NOMO-1 treated with dmso at 0.1 percent for 144 hours (cell line): ENCODE measurements around the gene FAM107B.

Source experiments
- DNase-seq: peaks from one replicate; lab custom pipeline; 2025; ENCODE audit not compliant: unreplicated experiment; lab: John Stamatoyannopoulos, UW

FAM107B gene

GRCh38 chr10:14779001-14779651 lies 4.4 kb upstream of the FAM107B start:
- DNase-seq, result no peak

- DNase-seq, result no peak
These were observed 1.8 kb upstream of the FAM107B start for GRCh38 chr10:14776546-14776945.

GRCh38 chr10:14775656-14776055 lies 959 bp upstream of the FAM107B start:
- no peak for DNase-seq

GRCh38 chr10:14774214-14774580 lies 500 bp downstream of the FAM107B start:
- no peak for DNase-seq

GRCh38 chr10:14773551-14774213 lies 1.0 kb downstream of the FAM107B start:
- DNase-seq, result no peak

GRCh38 chr10:14772399-14772798 lies 2.3 kb downstream of the FAM107B start:
- DNase-seq, result no peak

- DNase-seq, result no peak
These were observed 3.8 kb downstream of the FAM107B start for GRCh38 chr10:14770927-14771326.

- peak; percentile 42 for DNase-seq
These were observed 13.3 kb downstream of the FAM107B start for GRCh38 chr10:14761372-14761771.

GRCh38 chr10:14758994-14759664 lies 15.6 kb downstream of the FAM107B start:
- no peak for DNase-seq

GRCh38 chr10:14758451-14758850 lies 16.2 kb downstream of the FAM107B start:
- DNase-seq, result no peak

- peak; percentile 11 for DNase-seq
These were observed 16.7 kb downstream of the FAM107B start for GRCh38 chr10:14757986-14758385.

- DNase-seq, result peak; percentile 81
These were observed 17.3 kb downstream of the FAM107B start for GRCh38 chr10:14757394-14757793.

GRCh38 chr10:14753441-14753840 lies 21.3 kb downstream of the FAM107B start:
- no peak for DNase-seq

- DNase-seq, result no peak
These were observed 22.8 kb downstream of the FAM107B start for GRCh38 chr10:14751921-14752320.

GRCh38 chr10:14751014-14751896 lies 23.4 kb downstream of the FAM107B start:
- peak; percentile 81 for DNase-seq

- DNase-seq, result peak; percentile 72
These were observed 25.5 kb downstream of the FAM107B start for GRCh38 chr10:14749070-14749809.

GRCh38 chr10:14748441-14748840 lies 26.3 kb downstream of the FAM107B start:
- DNase-seq, result no peak

- peak; percentile 8 for DNase-seq
These were observed 31.9 kb downstream of the FAM107B start for GRCh38 chr10:14742815-14743214.

GRCh38 chr10:14742382-14742781 lies 32.3 kb downstream of the FAM107B start:
- DNase-seq, result no peak

GRCh38 chr10:14740684-14741247 lies 33.9 kb downstream of the FAM107B start:
- DNase-seq, result peak; percentile 3
